K562 (cell line): ENCODE data around the gene FNBP1. TPM values are rescaled to one million over a fixed set of nuclear protein-coding genes. Genes with fewer than 3 reads are reported as not detected.

Experiments
- ATAC-seq: fragments of 200-7000 bp; cut with Tn5 transposase; 3 replicates; pipeline ENCODE4 v1.9.1; 2020; ENCODE audit warnings: moderate library complexity
- BruUV-seq: library from RNA; stranded (reverse); fragments of 400-500 nt; replicated peaks from 2 replicates; lab custom pipeline; 2021; lab: Mats Ljungman, UMichigan
- CTCF ChIA-PET: fragments of 300-600 bp; formaldehyde crosslinking; extraction: SDS; loops from one replicate; lab custom pipeline; 2021; ENCODE audit warnings: low intra/inter-chr PET ratio; lab: Yijun Ruan, JAX
- POLR2A ChIA-PET: fragments of 300-600, 350-650 bp; sonication (Branson Sonifier 250); formaldehyde crosslinking; extraction: SDS; loops from one replicate; lab custom pipeline; 2021; ENCODE audit warnings: antibody characterized with exemption, inconsistent platforms; lab: Yijun Ruan, JAX
- DNase-seq, 4 experiments: peaks; one replicate each; pipeline versions ENCODE4 v3.0.0 to v3.0.0-alpha.2; 2011 to 2018; ENCODE audit warnings: low spot score in 3 of 4, mixed read lengths in 3 of 4; ENCODE audit errors: extremely low read depth in 1 of 4
- FAIRE-seq: peaks from 2 replicates; lab custom pipeline; 2011; peaks lifted over from hg19 to GRCh38; lab: Jason Lieb, UNC
- H2AFZ ChIP-seq: 2 replicates; pipeline ENCODE4 v1.6.0; 2011; ENCODE audit warnings: low read depth, low read length, control low read depth, inconsistent platforms
- H3K27ac ChIP-seq: fragments of 200-600 bp; 3 replicates; pipeline ENCODE4 v1.8.0; 2011; ENCODE audit warnings: low read depth, mild to moderate bottlenecking, control low read depth, inconsistent platforms, low read length, moderate library complexity, mixed read lengths; ENCODE audit errors: extremely low read depth
- H3K27me3 ChIP-seq, 2 experiments: fragments of 300-600 bp in 1 of 2; 2 replicates in 1 of 2; 3 replicates in 1 of 2; pipeline versions ENCODE4 v1.6.0 to v1.8.0; 2011; ENCODE audit warnings: inconsistent platforms in 2 of 2, low read length in 2 of 2, mild to moderate bottlenecking in 1 of 2, mixed read lengths in 1 of 2, moderate library complexity in 1 of 2; ENCODE audit not compliant: control insufficient read depth in 2 of 2, insufficient read depth in 2 of 2
- H3K36me3 ChIP-seq: fragments of 300-600 bp; 3 replicates; pipeline ENCODE4 v1.8.0; 2011; ENCODE audit warnings: mild to moderate bottlenecking, low read length, inconsistent platforms; ENCODE audit not compliant: control insufficient read depth, insufficient read depth
- H3K4me1 ChIP-seq, 2 experiments: fragments of 200-600 bp in 1 of 2; replicated peaks in 1 of 2; 2 replicates in 1 of 2; 3 replicates in 1 of 2; pipeline versions ENCODE4 v1.5.1 to v1.8.0; 2011; ENCODE audit warnings: inconsistent platforms in 2 of 2, low read length in 2 of 2, mild to moderate bottlenecking in 1 of 2, mixed read lengths in 1 of 2, moderate library complexity in 1 of 2; ENCODE audit not compliant: control insufficient read depth in 2 of 2, insufficient read depth in 2 of 2
- H3K4me2 ChIP-seq: 2 replicates; pipeline ENCODE4 v1.6.1; 2011; ENCODE audit warnings: low read length, control low read depth, inconsistent platforms, mixed read lengths; ENCODE audit not compliant: insufficient read depth
- H3K4me3 ChIP-seq: fragments of 200-600 bp; sonication (generic), shearing (Covaris generic); 2 replicates; pipeline ENCODE4 v1.5.1; 2016; ENCODE audit warnings: control low read depth, inconsistent platforms
- H3K79me2 ChIP-seq: fragments of 200-600 bp; 3 replicates; pipeline ENCODE4 v1.8.0; 2011; ENCODE audit warnings: low read length, inconsistent platforms; ENCODE audit not compliant: control insufficient read depth, insufficient read depth
- H3K9ac ChIP-seq, 2 experiments: 2 replicates each; pipeline versions ENCODE4 v1.6.0 to v1.6.1; 2011; ENCODE audit warnings: low read depth in 2 of 2, low read length in 2 of 2, control low read depth in 1 of 2, inconsistent platforms in 1 of 2, mild to moderate bottlenecking in 1 of 2, mixed read lengths in 1 of 2; ENCODE audit not compliant: insufficient read depth in 1 of 2
- H3K9me1 ChIP-seq: one replicate; pipeline ENCODE4 v1.6.0; 2011; ENCODE audit warnings: inconsistent platforms, mild to moderate bottlenecking, low read length, moderate library complexity; ENCODE audit not compliant: control insufficient read depth, insufficient read depth
- H3K9me3 ChIP-seq: replicated peaks from 2 replicates; pipeline ENCODE4 v1.5.1; 2011; ENCODE audit warnings: low read depth, low read length, inconsistent platforms; ENCODE audit not compliant: control insufficient read depth, insufficient read depth
- H4K20me1 ChIP-seq: replicated peaks from 2 replicates; pipeline ENCODE4 v1.6.1; 2011; ENCODE audit warnings: low read length, inconsistent platforms, mixed read lengths; ENCODE audit not compliant: control insufficient read depth, insufficient read depth
- EWSR1 ChIP-seq: fragments of 450-650 bp; IDR thresholded peaks from 2 replicates; pipeline ENCODE4 v1.6.1; 2018; ENCODE audit warnings: borderline replicate concordance, mild to moderate bottlenecking, low read depth, moderate library complexity; ENCODE audit not compliant: partially characterized antibody
- FOXP1 ChIP-seq: sonication (generic); formaldehyde crosslinking; IDR thresholded peaks from 2 replicates; pipeline ENCODE4 v1.8.0; 2022; ENCODE audit warnings: mild to moderate bottlenecking, missing genetic modification reagents
- HMG20A ChIP-seq: fragments of 450-650 bp; formaldehyde crosslinking; conservative IDR thresholded peaks from 2 replicates; pipeline ENCODE4 v1.4.0; 2020; ENCODE audit warnings: mild to moderate bottlenecking, mixed read lengths
- MEF2A ChIP-seq: IDR thresholded peaks from 2 replicates; pipeline ENCODE4 v1.6.1; 2011; ENCODE audit warnings: low read depth, mild to moderate bottlenecking, low read length, moderate library complexity; ENCODE audit not compliant: control insufficient read depth
- POLR2A ChIP-seq: fragments of 450-650 bp; conservative IDR thresholded peaks from 2 replicates; pipeline ENCODE4 v1.6.1; 2016
- RBM22 ChIP-seq: fragments of 200-400 bp; formaldehyde crosslinking; IDR thresholded peaks from 2 replicates; pipeline ENCODE4 v1.6.1; 2018; ENCODE audit warnings: low read length, low read depth; ENCODE audit not compliant: poor library complexity, severe bottlenecking
- SIRT6 ChIP-seq: IDR thresholded peaks from one replicate; pipeline ENCODE4 v1.6.1; 2012; ENCODE audit warnings: low read depth, mild to moderate bottlenecking, control low read depth, inconsistent platforms, low read length, moderate library complexity
- SNRNP70 ChIP-seq: fragments of 200-400 bp; formaldehyde crosslinking; optimal IDR thresholded peaks from 2 replicates; pipeline ENCODE3; 2017; ENCODE audit warnings: low read depth, low read length
- SREBF1 ChIP-seq: fragments of 150-350 bp; IDR thresholded peaks from 2 replicates; pipeline ENCODE4 v1.6.1; 2014; ENCODE audit warnings: antibody characterized with exemption, low read depth, low read length, borderline replicate concordance
- ZNF197 ChIP-seq: fragments of 200-800 bp; sonication (Bioruptor generic); IDR thresholded peaks from 2 replicates; pipeline ENCODE4 v1.6.1; 2016; ENCODE audit warnings: low read depth, missing genetic modification characterization, missing compliant biosample characterization
- ZNF282 ChIP-seq: sonication (generic); formaldehyde crosslinking; IDR thresholded peaks from 2 replicates; pipeline ENCODE4 v1.8.1; 2023; ENCODE audit warnings: missing genetic modification reagents
- WGBS: fragments of 100-300 bp; shearing (Covaris generic); methylation state at CpG from one replicate; pipeline ENCODE4 v1.1.6; 2016; ENCODE audit warnings: low coverage, mixed read lengths; ENCODE audit not compliant: insufficient coverage; ENCODE audit errors: missing lambda C conversion rate; 5-methylcytosine and 5-hydroxymethylcytosine counted together
- in situ Hi-C: fragments of 300-500 bp; cut with MboI; formaldehyde crosslinking; loops from 4 replicates; pipeline ENCODE4 v1.15.0; 2018; ENCODE audit warnings: inconsistent platforms, mixed read lengths
- intact Hi-C: fragments of 100-400 bp; cut with micrococcal nuclease; formaldehyde crosslinking; loops from 2 replicates; pipeline ENCODE4 v1.14.2; 2022
- polyA plus RNA-seq, 8 experiments: library from polyadenylated mRNA; depleted of rRNA in 4 of 8; stranded (reverse) in 5 of 8; unstranded in 3 of 8; fragments of >200 nt; fragmentation: Nextera tagmentation in 2 of 8; fragmentation: Illumina TruSeq in 1 of 8; extraction: Ambion mirVana in 2 of 8; extraction: Trizol in 1 of 8; gene quantifications; 2 replicates each; pipeline versions ENCODE4 v1.2.1 to v1.2.3, GENCODE V29; 2011 to 2014; ENCODE audit warnings: inconsistent platforms in 1 of 8, missing spikeins in 1 of 8
- total RNA-seq, 7 experiments: library from RNA; depleted of rRNA in 6 of 7; stranded (reverse); fragments of >200 nt in 6 of 7; fragmentation: Illumina TruSeq in 2 of 7; extraction: Trizol in 2 of 7; gene quantifications; 2 replicates each; pipeline versions ENCODE4 v1.2.1 to v1.2.3, GENCODE V29; 2011 to 2021; ENCODE audit warnings: low replicate concordance in 1 of 7
- TF ChIP-seq, protein P1 (sequence below): sonication (generic); formaldehyde crosslinking; IDR thresholded peaks from 2 replicates; pipeline ENCODE4 v1.9.0; 2022; ENCODE audit warnings: mild to moderate bottlenecking, missing genetic modification reagents
- TF ChIP-seq, protein P2 (sequence below), 2 experiments: fragments of 450-650 bp in 1 of 2; IDR thresholded peaks; 2 replicates each; pipeline ENCODE4 v1.6.1; 2011 to 2017; ENCODE audit warnings: low read depth in 2 of 2, antibody characterized with exemption in 1 of 2, borderline replicate concordance in 1 of 2, low read length in 1 of 2, mild to moderate bottlenecking in 1 of 2, mixed read lengths in 1 of 2; ENCODE audit not compliant: control insufficient read depth in 1 of 2
- TF ChIP-seq, protein P3 (sequence below): fragments of 250-450 bp; sonication (Bioruptor Pico); IDR thresholded peaks from 2 replicates; pipeline ENCODE4 v1.5.0; 2021; ENCODE audit warnings: mild to moderate bottlenecking, moderate library complexity

FNBP1 gene
- total and polyA plus RNA-seq, 9 of the 15 experiments (the other 6 are each of a cell fraction or from before 2014, with no cell fraction given), result 1.8 to 14.9 (median 7.6) TPM

DNA sequence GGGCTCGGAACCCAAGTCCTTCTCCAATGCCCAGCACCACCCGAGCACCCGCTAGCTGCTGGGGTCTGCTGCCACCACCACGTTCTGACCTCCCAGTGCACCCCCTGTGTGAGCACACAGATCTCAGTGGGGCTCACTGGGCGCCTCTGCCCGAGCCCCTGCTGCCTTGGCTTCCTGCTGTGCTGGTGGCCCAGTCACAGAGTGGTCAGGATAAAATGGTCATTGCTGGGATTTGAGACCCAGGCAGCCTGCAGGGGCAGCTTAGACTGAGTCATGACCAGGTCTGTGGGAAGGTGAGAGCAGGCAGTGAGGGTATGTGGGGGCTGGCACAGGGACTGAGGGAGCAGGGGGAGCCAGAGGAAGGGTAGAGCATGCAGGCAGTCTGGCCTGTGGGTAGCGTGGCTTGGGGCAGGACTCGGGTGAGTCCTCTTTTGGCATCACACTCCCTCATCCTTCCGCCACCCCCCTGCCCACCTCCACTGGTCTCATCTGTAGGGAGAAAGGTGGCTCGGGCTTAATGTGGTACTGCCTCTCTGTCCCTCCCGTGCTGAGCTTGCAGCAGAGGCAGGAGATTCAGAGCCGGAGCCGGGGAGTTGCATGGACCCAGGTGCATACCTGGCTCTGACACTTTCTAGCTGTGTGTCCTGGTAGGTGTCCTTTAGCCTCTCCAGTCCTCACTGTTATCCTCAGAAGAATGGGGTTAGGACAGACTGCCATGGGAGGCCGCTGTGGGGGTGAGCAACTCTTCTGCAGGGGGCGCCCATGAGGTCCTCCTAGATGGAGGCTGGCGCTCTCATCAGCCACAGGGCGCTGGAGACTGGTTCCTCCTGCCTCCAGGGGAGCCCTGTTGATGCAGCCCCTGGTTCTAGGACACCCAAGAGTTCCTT lies 175.6 kb downstream of the FNBP1 start:
- Histone ChIP-seq H3K27me3 (no peaks in the 10 kb centered on the region), H3K4me3 (no peak overlapping the region), H2AFZ (no peak overlapping the region), H3K9me3 (no peaks in the 10 kb centered on the region), H3K4me1 (peaks cover 25 to 72% of the 10 kb centered on the region in 2 experiments), H3K9me1 (peaks cover 4% of the 10 kb centered on the region), H3K4me2 (no peak overlapping the region), H3K36me3 (peaks cover 85% of the 10 kb centered on the region), H3K27ac (peak overlapping the region; percentile 10; the same call in 1 of the 3 replicates), H3K79me2 (peaks cover 4% of the 10 kb centered on the region; the same call in 2 of the 3 replicates), H4K20me1 (no peaks in the 10 kb centered on the region), H3K9ac (peak overlapping the region in 1 of 2 experiments; percentile 81; a peak in 2 of 4 replicates)
- intact Hi-C loops (no loop called here), in situ Hi-C loops (no loop called here)
- FAIRE-seq, result no peak
- DNase-seq, result peak in 2 of 4 experiments; percentile 56
- WGBS, result 75% methylated on average over 17 of the region's 17 CpGs
- 0 out of 3 replicates have a peak, but pooled peaks have one; percentile 0 for ATAC-seq
- ChIA-PET CTCF (no interaction called here), POLR2A (interaction anchor here (0.7 to 3.7 kb wide), 3 partner anchors 11 to 19 kb away, joined by 3 to 30 read pairs (median 5); no protein-coding TSS in a partner anchor)
- BruUV-seq, result no TSS peak
- TF ChIP-seq SIRT6 (no peak), SREBF1 (no peak), ZNF197 (no peak), SNRNP70 (peak; percentile 49), MEF2A (no peak), POLR2A (peak; percentile 37), EWSR1 (no peak), ZNF282 (CRISPR knock-in tag) (no peak), RBM22 (peak; percentile 58), FOXP1 (CRISPR knock-in tag) (no peak), HMG20A (CRISPR knock-in tag) (no peak)
- TF ChIP-seq, protein P1, sequence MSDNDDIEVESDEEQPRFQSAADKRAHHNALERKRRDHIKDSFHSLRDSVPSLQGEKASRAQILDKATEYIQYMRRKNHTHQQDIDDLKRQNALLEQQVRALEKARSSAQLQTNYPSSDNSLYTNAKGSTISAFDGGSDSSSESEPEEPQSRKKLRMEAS (CRISPR knock-in tag), result peak; percentile 12; the same call in 1 of the 2 replicates
- TF ChIP-seq, protein P2, sequence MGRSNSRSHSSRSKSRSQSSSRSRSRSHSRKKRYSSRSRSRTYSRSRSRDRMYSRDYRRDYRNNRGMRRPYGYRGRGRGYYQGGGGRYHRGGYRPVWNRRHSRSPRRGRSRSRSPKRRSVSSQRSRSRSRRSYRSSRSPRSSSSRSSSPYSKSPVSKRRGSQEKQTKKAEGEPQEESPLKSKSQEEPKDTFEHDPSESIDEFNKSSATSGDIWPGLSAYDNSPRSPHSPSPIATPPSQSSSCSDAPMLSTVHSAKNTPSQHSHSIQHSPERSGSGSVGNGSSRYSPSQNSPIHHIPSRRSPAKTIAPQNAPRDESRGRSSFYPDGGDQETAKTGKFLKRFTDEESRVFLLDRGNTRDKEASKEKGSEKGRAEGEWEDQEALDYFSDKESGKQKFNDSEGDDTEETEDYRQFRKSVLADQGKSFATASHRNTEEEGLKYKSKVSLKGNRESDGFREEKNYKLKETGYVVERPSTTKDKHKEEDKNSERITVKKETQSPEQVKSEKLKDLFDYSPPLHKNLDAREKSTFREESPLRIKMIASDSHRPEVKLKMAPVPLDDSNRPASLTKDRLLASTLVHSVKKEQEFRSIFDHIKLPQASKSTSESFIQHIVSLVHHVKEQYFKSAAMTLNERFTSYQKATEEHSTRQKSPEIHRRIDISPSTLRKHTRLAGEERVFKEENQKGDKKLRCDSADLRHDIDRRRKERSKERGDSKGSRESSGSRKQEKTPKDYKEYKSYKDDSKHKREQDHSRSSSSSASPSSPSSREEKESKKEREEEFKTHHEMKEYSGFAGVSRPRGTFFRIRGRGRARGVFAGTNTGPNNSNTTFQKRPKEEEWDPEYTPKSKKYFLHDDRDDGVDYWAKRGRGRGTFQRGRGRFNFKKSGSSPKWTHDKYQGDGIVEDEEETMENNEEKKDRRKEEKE (IDR thresholded peaks at IDR 0.05; ENCODE audit: borderline replicate concordance in 1 of 2, control insufficient read depth in 1 of 2, low read depth in 2 of 2, low read length in 1 of 2), result no peak
- TF ChIP-seq, protein P3, sequence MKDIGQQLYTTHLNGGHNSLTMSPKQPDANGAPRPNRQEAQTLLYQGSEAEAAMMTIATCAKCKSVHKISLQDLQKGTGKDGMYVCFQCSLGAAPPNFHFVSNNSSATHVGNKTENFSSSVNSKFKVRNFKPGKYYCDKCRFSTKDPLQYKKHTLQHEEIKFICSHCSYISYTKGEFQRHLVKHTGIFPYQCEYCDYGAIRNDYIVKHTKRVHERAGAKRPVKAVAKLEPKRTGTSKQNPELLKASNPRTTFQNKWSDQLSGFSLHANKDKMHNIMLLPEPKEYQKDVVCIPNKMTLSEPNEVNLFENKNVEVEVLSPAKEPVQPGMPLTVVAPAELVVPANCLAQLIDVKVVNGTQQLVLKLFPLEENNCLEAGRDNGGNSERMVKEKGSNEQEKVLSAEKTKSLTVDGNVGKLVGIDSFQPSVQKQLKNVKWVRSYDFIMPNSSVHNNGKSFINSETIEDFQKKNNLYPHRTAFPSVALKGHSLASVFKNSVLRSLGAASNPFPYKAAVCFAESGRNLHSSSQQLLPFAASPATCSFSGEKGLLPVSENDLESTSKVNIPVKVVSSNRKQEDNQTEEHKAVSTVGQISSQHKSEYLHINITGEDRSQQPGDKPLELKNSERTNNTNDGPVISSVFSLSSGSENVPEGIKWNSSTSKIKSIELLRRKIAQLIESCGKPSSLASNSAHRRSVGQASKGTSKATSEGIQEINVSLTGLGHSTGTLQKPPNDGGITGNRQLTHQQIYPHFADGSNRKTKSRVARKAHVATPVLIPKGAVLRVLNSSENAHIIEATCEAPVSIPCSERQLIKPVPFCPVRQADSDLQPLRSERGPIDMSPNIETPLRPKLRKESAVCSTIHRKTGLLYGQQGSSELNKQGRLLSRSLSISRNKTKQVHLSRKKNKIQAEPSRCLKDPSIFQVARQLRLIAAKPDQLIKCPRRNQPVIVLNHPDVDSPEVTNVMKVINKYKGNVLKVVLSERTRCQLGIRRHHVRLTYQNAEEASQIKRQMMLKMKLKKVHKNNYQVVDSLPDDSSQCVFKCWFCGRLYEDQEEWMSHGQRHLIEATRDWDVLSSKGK (CRISPR knock-in tag), result no peak
